ENCODE measurements around the gene AFAP1L2. TPM values are rescaled to one million over a fixed set of nuclear protein-coding genes. Genes with fewer than 3 reads are reported as not detected.
"Not testable (repeated sequence)": the region's sequence is repeated elsewhere in the genome, so short reads cannot be mapped to it uniquely, and the experiment has no call there.

The AFAP1L2 gene
- total and polyA plus RNA-seq, 9 of the 15 experiments (the other 6 are each of a cell fraction or from before 2014, with no cell fraction given): 0.07 TPM; not detected in 8

DNA sequence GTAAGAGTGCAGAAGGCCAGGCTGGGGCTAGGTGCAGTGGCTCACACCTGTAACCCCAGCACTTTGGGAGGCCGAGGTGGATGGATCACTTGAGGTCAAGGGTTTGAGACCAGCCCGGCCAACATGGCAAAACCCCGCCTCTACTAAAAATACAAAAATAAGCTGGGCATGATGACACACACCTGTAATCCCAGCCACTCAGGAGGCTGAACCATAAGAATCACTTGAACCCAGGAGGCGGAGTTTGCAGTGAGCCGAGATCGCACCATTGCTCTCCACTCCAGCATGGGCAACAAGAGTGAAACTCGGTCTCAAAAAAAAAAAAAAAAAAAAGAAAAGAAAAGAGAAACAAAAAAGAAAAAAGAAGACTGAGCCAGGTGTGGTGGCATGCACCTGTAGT lies 55.2 kb downstream of the AFAP1L2 start:
- CTCF ChIA-PET (ENCODE audit: low intra/inter-chr PET ratio); BruUV-seq (replicated peaks): not testable (repeated sequence)

GRCh38 chr10:114347791-114348190 lies 56.5 kb downstream of the AFAP1L2 start:
- Histone ChIP-seq H2AFZ (ENCODE audit: low read depth, low read length) (no peak overlapping the region), H3K4me2 (ENCODE audit: insufficient read depth, low read length) (no peak overlapping the region), H4K20me1 (replicated peaks; ENCODE audit: control insufficient read depth, insufficient read depth, low read length) (no peaks in the 10 kb centered on the region), H3K27me3 (ENCODE audit: control insufficient read depth in 2 of 2, insufficient read depth in 2 of 2, low read length in 2 of 2) (peaks cover 0 to 30% of the 10 kb centered on the region in 2 experiments; a peak in 2 of 5 replicates), H3K9me3 (replicated peaks; ENCODE audit: control insufficient read depth, insufficient read depth, low read depth, low read length) (no peaks in the 10 kb centered on the region), H3K4me1 (replicated peaks in 1 of 2; ENCODE audit: control insufficient read depth in 2 of 2, insufficient read depth in 2 of 2, low read length in 2 of 2) (no peaks in the 10 kb centered on the region), H3K79me2 (ENCODE audit: control insufficient read depth, insufficient read depth, low read length) (no peaks in the 10 kb centered on the region), H3K9me1 (ENCODE audit: control insufficient read depth, insufficient read depth, low read length) (no peaks in the 10 kb centered on the region), H3K9ac (ENCODE audit: insufficient read depth in 1 of 2, low read depth in 2 of 2, low read length in 2 of 2) (no peak overlapping the region), H3K4me3 (no peak overlapping the region), H3K27ac (ENCODE audit: extremely low read depth, low read depth, low read length) (no peak overlapping the region), H3K36me3 (ENCODE audit: control insufficient read depth, insufficient read depth, low read length) (no peaks in the 10 kb centered on the region)
- no TSS peak for BruUV-seq (replicated peaks)
- ATAC-seq (no peak), DNase-seq (ENCODE audit: extremely low read depth in 1 of 4, low spot score in 3 of 4) (no peak), FAIRE-seq (no peak)
- intact Hi-C loops (cut with micrococcal nuclease) (no loop called here), in situ Hi-C loops (cut with MboI) (no loop called here)
- 0% methylated on average over 2 of the region's 2 CpGs for WGBS (ENCODE audit: insufficient coverage, low coverage, missing lambda C conversion rate)
- TF ChIP-seq KDM1A (IDR thresholded peaks at IDR 0.05): no peak
- TF ChIP-seq SPI1 (IDR thresholded peaks at IDR 0.05; ENCODE audit: borderline replicate concordance, low read depth, low read length): peak; percentile 10; the same call in 1 of the 2 replicates
- ChIA-PET CTCF (ENCODE audit: low intra/inter-chr PET ratio) (no interaction called here), POLR2A (no interaction called here)

More for the DNA sequence above, 55.2 kb downstream of the AFAP1L2 start:
- peaks cover 0 to 22% of the 10 kb centered on the region in 2 experiments; a peak in 2 of 5 replicates for H3K27me3 ChIP-seq (ENCODE audit: control insufficient read depth in 2 of 2, insufficient read depth in 2 of 2, low read length in 2 of 2)
- H3K36me3 ChIP-seq (ENCODE audit: control insufficient read depth, insufficient read depth, low read length); H3K9me1 ChIP-seq (ENCODE audit: control insufficient read depth, insufficient read depth, low read length); H3K9me3 ChIP-seq (replicated peaks; ENCODE audit: control insufficient read depth, insufficient read depth, low read depth, low read length); POLR2A ChIA-PET; H3K27ac ChIP-seq (ENCODE audit: extremely low read depth, low read depth, low read length); H3K4me3 ChIP-seq; H3K4me2 ChIP-seq (ENCODE audit: insufficient read depth, low read length); intact Hi-C loops (cut with micrococcal nuclease); H4K20me1 ChIP-seq (replicated peaks; ENCODE audit: control insufficient read depth, insufficient read depth, low read length); H3K9ac ChIP-seq (ENCODE audit: insufficient read depth in 1 of 2, low read depth in 2 of 2, low read length in 2 of 2); H3K79me2 ChIP-seq (ENCODE audit: control insufficient read depth, insufficient read depth, low read length); in situ Hi-C loops (cut with MboI); H2AFZ ChIP-seq (ENCODE audit: low read depth, low read length); ATAC-seq; FAIRE-seq; DNase-seq (ENCODE audit: extremely low read depth in 1 of 4, low spot score in 3 of 4); H3K4me1 ChIP-seq (replicated peaks in 1 of 2; ENCODE audit: control insufficient read depth in 2 of 2, insufficient read depth in 2 of 2, low read length in 2 of 2): not testable (repeated sequence)
- WGBS (ENCODE audit: insufficient coverage, low coverage, missing lambda C conversion rate): 0% methylated on average over 4 of the region's 7 CpGs

Data from K562 (cell line).